AG09319 (cell line): ENCODE measurements around the gene TEN1.

Experiments used
- DNase-seq: peaks from one replicate; pipeline ENCODE4 v3.0.0-alpha.2; 2010; ENCODE audit warnings: low read depth; ENCODE audit errors: extremely low read depth
- TF ChIP-seq, protein P1 (sequence below): IDR thresholded peaks from 2 replicates; pipeline ENCODE4 v1.5.1; 2011; ENCODE audit warnings: low read depth, mild to moderate bottlenecking, inconsistent platforms, low read length, moderate library complexity

The TEN1 gene

DNA sequence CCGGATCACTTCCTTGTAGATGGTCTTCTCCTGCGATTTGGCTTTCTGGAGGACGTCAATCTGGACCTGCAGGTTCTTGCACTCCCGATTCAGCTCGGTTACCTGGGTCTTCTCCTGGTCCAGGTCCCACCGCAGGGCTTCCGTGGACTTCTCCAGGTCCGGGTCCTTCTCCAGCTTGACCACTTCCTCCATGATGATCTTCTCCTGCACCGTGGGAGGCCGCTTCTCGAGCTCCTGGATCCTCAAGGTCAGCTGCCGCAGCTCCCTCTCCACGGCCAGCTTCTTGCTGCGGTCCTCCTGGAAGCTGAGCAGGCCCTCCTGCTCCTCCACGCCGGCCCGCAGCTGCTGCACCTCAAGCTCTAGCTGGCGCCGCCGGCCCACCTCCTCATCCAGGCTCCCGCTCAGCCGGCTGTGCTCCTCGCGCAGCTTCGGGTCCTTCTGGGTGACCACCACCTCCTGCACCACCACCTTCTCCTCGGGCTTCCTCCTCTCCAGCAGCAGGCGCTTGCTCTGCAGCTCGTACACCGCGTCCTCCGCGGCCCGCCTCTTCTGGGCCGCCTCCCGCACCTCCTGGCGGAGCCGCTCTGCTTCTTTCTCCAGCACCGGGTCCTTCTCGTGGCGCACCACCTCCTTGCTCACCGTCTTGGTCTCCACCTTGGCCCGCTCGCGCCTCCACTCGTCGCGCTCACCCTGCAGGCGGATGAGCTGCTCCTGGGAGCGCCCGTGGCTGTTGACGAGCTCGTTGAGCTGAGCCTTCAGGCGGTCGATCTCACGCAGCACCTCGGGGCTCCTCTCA, 29.8 kb downstream of the TEN1 start:
- TF ChIP-seq, protein P1, sequence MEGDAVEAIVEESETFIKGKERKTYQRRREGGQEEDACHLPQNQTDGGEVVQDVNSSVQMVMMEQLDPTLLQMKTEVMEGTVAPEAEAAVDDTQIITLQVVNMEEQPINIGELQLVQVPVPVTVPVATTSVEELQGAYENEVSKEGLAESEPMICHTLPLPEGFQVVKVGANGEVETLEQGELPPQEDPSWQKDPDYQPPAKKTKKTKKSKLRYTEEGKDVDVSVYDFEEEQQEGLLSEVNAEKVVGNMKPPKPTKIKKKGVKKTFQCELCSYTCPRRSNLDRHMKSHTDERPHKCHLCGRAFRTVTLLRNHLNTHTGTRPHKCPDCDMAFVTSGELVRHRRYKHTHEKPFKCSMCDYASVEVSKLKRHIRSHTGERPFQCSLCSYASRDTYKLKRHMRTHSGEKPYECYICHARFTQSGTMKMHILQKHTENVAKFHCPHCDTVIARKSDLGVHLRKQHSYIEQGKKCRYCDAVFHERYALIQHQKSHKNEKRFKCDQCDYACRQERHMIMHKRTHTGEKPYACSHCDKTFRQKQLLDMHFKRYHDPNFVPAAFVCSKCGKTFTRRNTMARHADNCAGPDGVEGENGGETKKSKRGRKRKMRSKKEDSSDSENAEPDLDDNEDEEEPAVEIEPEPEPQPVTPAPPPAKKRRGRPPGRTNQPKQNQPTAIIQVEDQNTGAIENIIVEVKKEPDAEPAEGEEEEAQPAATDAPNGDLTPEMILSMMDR: no peak

DNA sequence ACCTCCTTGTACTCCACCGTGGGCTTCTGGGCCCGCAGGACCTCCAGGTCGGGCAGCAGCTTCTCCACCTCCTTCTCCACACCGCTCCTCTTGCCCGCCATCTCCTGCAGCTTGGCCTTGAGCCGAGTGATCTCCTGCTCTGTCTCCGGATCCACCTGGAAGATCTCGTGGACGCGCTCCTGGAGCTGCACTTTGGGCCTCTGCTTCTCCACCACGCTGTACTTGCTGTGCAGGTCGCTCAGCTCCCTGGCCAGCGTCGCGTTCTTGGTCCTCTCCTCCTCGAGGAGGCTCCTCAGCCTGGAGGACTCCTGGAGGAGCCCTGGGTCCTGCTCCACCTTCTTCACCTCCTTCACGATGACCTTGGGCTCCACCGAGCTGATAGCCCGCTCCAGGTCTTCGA, 30.4 kb downstream of the TEN1 start:
- TF ChIP-seq, protein P1: no peak
- DNase-seq: no peak

More for the DNA sequence above, 29.8 kb downstream of the TEN1 start:
- no peak for DNase-seq

DNA sequence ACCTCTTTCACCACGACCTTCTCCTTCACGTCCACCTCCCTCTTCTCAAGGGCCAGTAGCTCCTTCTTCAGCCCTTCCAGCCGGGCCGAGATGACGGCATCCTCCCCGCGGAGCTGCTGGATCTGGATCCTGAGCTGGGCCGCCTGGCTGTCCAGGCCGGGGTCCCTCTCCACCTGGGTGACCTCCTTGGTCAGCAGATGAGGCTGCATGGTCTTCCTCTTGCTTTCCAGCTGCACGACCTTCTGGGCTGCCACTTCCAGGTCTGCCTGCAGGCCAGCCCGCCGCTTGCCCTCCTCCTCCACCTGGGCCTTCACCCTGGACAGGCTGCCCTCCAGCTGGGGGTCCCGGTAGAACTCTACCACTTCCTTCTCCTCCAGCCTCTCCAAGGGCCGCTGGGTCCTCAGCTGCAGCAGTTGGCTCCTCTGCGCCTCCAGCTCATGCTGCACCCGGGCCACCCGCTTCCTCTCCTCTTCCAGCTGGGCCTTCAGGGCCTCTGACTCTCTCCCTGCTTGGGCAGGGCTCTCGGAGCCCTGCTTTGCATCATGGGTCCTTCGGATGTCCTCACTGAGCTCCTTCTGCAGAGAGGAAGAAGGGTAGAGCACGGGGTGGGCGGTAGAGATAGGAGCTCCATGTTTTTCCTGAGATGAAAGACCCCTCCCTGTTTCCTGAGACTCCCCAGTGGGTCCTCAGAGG, 31.1 kb downstream of the TEN1 start:
- TF ChIP-seq, protein P1: no peak
- DNase-seq: no peak

DNA sequence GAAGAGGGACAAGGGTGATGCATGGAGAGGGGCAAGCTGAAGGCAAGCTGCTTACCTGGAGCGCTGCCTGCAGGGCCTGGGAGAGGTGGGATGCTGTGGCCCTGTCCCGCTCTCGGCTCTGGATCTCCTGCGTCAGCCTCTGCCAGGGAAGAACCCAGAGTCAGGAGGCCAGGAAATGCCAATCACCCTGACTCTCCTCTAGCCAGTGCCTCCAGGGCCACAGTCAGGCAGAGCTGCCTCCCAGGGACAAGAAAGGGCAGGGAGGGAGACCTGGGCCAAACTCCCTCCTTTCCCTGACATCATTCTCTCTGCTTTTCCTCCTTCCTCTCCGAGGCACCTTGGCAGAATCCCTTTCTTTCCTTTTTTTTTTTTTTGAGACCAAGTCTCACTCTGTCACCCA, 32.9 kb downstream of the TEN1 start:
- TF ChIP-seq, protein P1: no peak

DNA sequence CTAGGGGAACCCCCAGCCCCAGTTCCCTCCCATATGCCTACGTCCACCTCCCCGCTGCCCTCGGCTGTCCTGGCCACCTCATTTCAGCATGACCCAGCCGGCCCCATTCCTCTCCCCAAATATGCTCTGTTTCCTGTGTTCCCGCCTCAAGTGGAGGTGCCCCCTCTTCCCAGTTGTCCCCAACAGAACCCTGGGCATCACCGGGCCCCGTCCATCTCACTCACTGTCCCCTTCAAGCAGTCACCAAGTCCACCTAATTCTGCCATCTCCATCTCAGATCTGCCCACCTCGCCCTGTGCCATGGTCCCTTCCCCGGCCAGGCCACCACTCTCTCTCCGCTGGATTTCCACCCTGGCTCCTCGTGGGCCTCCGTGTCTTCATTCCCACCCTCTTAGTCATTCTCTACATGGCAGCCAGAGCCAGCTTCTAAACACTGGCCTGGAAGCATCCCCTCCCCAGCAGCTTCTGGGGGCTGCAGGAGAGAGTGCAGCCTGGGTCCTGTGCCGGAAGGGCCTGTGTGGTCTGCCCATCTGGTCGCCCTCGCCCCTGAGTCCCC, 34.4 kb downstream of the TEN1 start:
- TF ChIP-seq, protein P1: no peak
- DNase-seq: no peak

More for the DNA sequence above, 32.9 kb downstream of the TEN1 start:
- DNase-seq: no peak

DNA sequence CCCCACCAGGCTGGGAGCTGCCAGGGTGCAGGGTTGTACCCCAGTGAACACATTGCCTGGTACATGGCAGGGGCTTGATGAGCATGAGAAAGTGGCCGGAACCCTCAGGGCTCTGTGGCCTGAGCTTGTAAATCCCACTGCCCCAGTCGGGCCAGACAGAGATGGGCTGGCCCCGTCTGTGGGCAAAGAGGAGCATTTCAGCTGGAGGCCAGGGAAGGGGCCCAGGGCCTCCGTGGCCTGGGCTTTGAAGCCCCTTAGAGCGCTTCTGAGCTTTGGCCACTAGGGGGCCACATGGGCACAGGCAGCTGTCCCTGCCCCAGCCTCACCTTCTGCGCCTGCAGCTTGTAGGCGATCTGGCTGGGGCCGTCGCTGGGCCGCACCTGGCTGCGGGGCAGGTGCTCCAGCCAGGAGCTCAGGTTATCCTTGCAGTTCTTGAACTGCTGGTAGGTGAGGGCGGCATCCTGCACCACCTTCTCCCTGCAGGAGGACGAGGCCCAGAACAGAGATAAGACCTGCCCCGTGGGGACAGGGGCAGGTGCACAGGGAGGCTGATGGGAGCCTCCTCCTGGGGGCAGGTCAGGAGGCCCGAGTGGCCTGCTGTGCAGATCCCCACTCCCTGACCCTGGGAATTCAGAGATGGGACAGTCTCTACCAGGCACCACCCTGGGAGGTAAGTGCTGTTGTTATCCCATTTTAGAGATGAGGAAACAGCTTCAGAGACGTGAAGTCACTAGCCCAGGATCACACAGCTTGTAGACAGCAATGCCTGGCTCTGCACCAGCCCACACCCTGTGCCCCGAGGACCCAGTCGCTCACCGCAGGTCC, 35.3 kb downstream of the TEN1 start:
- DNase-seq: peak; percentile 19
- TF ChIP-seq, protein P1: peak; percentile 94
